GM19099 (cell line): ENCODE results near the gene PPP3CA.

Source experiments
- POLR2A ChIP-seq: IDR thresholded peaks from 3 replicates; pipeline ENCODE4 v1.6.1; 2011; ENCODE audit warnings: low read depth; ENCODE audit not compliant: insufficient read length; ENCODE audit errors: extremely low read depth

The PPP3CA gene

DNA sequence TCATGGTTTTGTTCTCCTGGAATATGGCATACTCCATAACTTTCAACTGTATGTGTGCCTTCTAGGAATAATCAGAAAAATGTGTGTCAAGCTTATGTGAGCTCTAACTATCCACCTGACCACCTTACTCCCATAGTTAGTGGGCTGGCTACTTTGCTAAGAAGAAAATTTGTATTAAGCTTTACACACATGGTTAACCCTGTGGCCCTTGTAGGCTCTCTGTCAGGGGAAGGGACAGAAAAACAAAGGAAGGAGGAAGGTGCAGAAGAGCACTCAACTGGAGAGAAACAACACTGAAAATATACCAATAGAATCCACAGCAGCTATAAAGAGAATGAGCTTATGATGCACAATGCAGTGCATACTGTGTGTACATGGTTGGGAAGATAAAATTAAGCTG, 84.6 kb downstream of the PPP3CA start:
- no peak for TF ChIP-seq POLR2A

DNA sequence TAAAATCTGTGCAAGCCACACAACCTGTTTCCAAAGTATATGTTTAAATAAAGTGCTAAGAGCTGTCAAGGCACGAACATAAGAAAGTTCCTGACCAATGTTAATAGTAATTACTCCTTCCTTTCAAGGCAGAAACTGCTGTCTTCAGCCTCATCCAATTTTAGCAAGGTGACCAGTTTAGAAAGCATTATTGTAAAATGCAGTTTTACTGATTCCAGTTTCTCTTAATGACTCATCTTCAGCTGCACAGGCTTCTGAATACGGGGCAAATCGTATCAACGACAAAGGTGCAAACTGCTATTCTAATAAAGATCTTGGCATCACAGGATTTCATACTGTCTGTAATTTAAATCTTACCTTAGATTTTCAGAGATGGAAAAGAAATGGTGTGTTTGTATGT, 87.5 kb downstream of the PPP3CA start:
- TF ChIP-seq POLR2A, result no peak

DNA sequence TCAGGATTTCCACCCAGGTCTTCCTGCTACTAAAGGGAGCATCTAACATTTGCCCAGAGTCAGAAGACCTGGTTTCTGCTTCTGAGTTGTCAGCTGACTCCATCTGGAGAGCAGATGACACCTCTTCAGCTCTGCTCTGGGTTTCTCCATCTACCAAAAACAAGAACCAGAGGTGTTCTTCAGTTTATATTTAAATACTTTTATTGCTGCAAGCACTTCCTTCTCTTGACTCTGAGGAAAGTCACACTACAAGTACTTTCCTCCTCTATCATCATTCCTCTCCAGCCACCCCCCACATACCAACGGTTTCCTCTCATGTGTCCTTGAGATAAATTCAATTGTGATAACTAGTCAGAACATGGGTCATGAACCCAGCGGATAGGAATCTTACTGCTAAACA, 88.4 kb downstream of the PPP3CA start:
- no peak for TF ChIP-seq POLR2A

DNA sequence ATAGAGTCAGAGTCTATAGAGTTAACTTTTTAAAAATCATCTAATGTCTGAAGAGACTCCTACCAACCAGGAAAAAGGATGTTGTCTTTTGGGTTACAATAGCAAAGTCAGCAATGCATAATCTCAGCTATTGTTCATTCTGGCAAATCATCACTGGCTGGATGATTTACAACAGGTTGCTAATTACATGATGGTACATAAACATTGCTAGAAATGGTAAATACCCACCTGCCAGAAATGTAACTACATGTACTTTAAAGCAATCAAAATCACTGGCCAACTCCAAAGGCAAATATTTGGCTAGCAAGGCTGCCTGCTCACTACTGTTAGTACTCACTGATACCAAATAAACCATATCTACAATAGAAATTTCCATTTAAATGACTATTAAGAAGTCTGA, 91.1 kb downstream of the PPP3CA start:
- no peak for TF ChIP-seq POLR2A

GRCh38 chr4:101254776-101255175, 92.5 kb downstream of the PPP3CA start:
- TF ChIP-seq POLR2A, result no peak

DNA sequence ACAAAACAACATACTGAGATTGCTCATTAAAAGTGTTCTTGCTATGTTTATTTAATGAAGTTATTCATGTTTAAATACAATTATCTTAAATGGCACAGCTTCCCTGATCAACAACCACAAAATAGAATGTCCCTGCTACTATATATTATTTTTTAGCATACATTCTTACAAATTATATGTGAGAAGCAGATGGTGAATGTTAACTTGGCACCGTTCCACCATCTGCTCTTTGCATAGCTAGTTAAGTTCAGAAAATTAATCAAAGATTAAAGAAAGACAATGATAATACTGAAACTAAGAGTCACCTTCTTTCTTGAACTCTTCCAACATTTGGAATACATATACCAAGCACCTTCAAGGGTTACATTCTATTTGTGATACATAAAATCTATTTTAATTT, 94.2 kb downstream of the PPP3CA start:
- TF ChIP-seq POLR2A, result no peak

DNA sequence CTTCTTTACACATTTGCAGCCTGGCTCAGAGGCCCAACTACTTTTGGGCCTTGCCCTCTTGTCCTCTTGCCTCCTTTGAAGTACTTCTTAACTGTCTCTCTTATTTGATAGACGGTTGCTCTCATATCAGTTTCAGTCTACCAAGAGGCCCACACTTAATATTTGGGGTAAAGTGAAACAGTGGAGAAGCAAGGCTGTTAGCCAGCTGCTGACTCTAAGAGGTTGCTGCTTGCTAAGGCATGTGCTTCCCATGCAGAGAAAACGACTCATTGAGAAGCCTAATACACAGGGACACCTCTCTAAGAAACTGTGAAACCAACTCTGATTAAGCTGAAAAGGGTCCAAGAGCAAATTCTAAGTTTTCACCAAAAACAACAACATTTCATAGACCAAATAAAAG, 94.6 kb downstream of the PPP3CA start:
- TF ChIP-seq POLR2A, result no peak

- no peak for TF ChIP-seq POLR2A
Measured at GRCh38 chr4:101251261-101251660, 96.1 kb downstream of the PPP3CA start.

GRCh38 chr4:101244349-101244748, 103.0 kb downstream of the PPP3CA start:
- TF ChIP-seq POLR2A, result no peak

DNA sequence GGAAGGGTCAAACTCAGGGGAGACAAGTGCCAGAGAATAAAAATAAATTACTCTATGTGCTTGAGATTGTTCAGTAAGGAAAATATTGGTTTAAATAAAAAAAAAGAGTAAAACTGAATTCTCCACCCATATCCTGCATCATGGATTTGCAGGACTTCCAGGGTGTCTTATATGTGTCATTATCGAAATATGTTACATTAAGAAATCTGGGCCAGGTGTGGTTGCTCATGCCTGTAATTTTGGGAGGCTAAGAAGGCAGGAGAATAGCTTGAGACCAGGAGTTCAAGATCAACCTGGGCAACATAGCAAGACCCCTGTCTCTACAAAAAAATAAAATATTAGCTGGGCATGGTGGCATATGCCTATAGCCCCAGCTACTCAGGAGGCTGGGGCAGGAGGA, 104.9 kb downstream of the PPP3CA start:
- TF ChIP-seq POLR2A, result no peak

DNA sequence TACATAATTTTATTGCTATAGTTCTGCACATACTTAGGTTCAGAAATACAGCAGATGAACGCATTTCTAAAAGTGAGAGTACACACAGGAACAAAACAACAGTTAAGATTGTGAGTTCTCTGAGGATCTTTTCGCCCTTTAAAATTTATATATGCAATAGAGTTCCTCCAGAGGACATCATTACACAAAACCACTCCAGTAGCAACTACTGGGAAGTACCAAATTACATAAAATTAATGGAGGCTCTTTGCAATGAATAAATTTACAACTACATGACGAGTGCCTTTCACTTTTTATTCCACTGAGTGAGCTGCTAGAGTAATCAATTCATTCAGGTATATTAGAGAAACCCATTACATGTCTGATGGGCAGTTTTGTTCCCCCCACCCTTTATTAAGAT, 107.2 kb downstream of the PPP3CA start:
- TF ChIP-seq POLR2A, result no peak

- TF ChIP-seq POLR2A, result no peak
Measured at GRCh38 chr4:101239665-101240064, 107.7 kb downstream of the PPP3CA start.

DNA sequence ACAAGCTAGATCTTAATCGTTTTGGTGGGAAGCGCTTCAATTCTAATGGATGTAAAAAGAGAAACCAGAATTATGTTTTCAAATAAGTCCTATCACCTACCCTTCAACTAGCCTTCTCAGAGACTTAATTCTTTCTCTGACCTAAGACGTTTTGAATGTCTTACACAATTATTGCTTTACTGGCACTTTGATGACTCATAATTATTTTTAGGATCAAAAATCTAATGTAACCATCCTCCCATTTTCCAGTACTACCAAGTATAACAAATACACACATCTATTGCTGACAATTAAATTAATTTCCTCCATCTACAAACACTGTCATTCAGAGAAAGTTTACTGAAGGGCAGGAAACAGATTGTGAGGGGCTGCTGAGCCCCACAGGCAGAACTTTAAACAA, 108.6 kb downstream of the PPP3CA start:
- TF ChIP-seq POLR2A, result no peak

DNA sequence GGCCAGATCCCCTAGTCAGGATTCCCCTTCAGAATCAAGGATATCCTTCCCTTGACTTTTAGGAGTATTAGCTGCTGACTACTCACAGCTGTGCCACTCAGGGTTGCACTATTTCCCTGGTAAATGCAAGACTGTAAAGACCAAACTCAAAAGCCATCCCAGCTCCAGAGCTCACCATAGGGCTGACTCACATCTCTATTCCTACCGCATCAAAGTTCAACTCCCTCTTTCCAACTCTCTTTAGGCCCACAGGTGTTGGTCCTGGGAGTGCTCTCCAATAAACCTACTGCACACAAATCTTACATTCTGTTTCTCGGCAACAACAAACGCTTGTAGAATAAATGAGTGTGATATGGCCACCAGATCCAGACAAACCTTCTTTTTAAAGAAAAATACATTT, 109.6 kb downstream of the PPP3CA start:
- TF ChIP-seq POLR2A, result no peak

GRCh38 chr4:101236097-101236496, 111.2 kb downstream of the PPP3CA start:
- no peak for TF ChIP-seq POLR2A

DNA sequence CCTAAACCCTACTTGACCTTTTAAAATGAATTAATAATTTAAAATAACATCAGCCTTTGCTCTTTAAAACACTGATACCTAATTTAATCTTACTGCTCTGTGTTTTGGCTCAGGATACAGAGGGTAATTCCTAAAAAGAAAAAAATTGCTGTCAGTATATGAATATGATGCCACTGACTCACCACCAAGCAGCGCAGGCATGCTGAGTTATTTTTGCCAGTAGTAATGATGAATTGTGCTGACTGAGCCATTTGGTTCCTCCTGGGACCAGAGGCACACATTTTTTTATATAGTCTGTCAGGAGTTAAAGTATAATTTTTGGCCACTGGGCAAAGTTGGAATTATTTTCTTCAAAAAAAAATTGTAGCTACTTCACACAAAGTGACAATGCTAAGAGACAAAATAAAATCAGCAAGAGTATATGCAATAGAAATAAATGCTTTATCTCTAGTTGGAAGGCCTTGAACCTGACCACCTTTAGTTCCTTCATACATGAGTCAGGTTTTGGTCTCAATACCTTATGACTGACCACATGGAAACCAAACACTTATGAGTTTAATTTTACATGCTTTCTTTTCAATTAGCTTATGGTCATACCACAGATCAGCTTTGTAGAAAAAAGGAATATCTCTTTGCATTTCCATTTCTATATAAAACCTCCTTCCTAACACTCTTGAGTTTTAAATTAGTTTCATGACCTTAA, 115.1 kb downstream of the PPP3CA start:
- no peak for TF ChIP-seq POLR2A

- TF ChIP-seq POLR2A, result no peak
Measured at GRCh38 chr4:101230801-101231426, 116.4 kb downstream of the PPP3CA start.
